Left renal pelvis (tissue), 4 donors: ENCODE results near the gene NME1. TPM values are rescaled to one million over a fixed set of nuclear protein-coding genes. Genes with fewer than 3 reads are reported as not detected.
"Not testable (repeated sequence)": the region's sequence is repeated elsewhere in the genome, so short reads cannot be mapped to it uniquely, and the experiment has no call there.

Experiments
- DNase-seq, 4 donors: peaks; one replicate each; pipeline ENCODE4 v3.0.0-alpha.2; 2013; ENCODE audit warnings: low read depth in 4 of 4, low spot score in 3 of 4
- polyA plus RNA-seq, 4 donors: library from polyadenylated mRNA; unstranded; fragments of 120-200 nt; gene quantifications; one replicate each; pipeline ENCODE4 v1.2.1, GENCODE V29; 2013; ENCODE audit not compliant: insufficient read length in 4 of 4

The NME1 gene
- polyA plus RNA-seq, 4 donors: 56.5 to 74.0 (median 68.6) TPM

DNA sequence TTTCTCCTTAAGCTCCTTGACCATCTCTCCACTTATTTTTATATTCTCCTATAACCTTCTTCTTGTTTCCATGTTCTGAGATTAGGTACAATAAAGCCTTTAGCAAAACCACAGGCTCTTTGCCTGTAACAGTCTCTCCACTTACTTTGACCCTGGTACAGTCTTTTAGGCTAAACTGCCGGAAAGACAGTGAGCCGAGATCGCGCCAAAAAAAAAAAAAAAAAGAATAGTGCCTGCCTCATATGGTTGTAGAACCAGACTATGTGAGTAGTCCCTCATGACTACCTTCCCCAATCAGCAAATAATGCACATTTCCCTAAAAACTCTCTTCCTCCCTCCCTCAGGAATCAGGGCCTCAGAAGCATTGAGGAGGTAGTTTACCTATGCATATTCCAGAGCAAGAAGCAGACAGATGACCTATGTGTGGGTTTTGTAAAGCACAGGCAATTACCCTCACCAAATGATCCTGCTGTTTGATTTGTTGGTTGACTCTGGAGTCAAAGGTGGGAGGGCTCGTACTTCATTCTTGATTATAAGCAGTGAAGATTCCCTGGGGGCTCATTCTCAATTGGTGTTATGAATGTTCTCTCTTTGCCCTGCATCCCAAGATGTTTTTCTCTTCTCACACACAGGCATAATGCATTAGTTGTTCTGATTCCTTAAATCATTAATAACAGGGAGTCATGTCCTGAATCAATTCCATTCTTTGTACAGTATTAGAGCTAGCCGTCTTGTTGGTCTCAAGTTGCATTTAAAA, 8.9 kb upstream of the NME1 start:
- no peak for DNase-seq

- no peak for DNase-seq
Observed at GRCh38 chr17:51147650-51148049, 5.7 kb upstream of the NME1 start.

- no peak for DNase-seq
Observed at GRCh38 chr17:51149163-51149562, 4.2 kb upstream of the NME1 start.

GRCh38 chr17:51150932-51151331, 2.4 kb upstream of the NME1 start:
- no peak for DNase-seq

DNA sequence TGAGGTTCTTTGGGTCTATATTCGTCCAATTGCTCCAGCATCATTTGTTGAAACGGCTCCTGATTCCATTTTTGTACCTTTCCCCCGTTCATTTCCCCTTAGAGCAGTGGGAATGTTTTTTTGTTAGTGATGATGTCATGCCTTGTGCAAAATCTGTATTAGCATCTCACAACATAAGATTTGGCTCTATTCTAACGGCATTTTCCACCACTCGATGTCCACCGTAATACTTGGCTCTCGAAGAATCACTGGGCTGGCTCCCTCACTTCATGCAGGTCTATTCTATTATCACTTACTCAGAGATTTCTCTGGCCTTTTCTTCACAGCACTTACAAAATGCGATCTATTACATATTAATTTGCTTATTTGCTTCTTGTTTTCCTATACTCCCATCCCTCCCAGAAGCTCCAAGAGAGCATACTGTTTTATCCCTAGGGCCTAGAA, 571 bp upstream of the NME1 start:
- no peak for DNase-seq

DNA sequence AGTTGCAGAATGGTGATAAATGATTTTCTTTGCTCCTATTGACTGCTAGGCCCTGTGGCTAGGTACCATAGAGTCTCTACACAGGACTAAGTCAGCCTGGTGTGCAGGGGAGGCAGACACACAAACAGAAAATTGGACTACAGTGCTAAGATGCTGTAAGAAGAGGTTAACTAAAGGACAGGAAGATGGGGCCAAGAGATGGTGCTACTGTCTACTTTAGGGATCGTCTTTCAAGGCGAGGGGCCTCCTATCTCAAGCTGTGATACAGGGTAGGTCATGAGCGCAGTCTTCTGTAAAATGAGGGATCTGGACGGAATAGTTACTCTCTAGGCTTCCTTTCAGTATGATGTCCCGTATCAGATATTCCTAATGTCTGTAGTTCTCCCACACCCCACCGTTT, 817 bp downstream of the NME1 start:
- DNase-seq: no peak

DNA sequence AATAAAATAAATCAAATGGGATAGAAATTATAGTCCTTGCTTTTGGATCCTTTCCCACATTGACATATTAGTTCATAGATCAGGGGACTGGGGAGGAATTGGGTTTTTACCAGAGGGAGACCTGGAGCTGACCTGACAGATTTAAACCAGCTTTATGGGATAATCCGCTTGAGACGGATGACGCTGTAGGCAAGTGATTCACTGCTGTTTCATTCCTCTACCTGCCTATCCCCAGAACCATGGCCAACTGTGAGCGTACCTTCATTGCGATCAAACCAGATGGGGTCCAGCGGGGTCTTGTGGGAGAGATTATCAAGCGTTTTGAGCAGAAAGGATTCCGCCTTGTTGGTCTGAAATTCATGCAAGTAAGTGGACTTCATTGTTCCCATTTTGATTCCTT, 2.1 kb downstream of the NME1 start:
- DNase-seq: no peak

DNA sequence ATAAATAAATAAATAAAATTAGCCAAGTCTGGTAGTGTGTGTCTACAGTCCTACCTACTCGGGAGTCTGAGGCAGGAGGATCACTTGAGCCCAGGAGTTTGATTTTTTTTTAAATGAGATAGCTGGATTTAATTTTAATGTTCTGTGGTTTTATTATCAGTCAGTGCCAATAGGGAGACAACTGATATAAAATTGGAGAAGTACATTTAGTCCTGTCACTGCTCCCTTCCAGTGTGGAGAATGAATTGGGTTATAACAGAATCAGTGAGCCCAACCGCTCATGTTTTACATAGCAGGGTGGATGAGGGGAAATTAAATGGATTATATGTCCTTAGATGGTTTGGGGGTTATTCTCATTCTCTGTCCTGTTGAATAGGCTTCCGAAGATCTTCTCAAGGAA, 6.2 kb downstream of the NME1 start:
- DNase-seq: no peak

DNA sequence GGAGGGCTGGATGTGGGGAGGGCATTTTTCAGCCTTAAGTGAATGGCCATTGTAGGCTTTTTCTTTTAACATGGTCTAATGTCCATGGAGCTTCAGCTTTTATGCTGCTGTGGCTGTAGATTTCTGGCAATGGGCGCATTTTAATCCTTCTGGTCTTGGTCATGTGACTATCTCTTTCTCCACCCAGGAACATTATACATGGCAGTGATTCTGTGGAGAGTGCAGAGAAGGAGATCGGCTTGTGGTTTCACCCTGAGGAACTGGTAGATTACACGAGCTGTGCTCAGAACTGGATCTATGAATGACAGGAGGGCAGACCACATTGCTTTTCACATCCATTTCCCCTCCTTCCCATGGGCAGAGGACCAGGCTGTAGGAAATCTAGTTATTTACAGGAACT, 8.2 kb downstream of the NME1 start:
- DNase-seq: no peak

DNA sequence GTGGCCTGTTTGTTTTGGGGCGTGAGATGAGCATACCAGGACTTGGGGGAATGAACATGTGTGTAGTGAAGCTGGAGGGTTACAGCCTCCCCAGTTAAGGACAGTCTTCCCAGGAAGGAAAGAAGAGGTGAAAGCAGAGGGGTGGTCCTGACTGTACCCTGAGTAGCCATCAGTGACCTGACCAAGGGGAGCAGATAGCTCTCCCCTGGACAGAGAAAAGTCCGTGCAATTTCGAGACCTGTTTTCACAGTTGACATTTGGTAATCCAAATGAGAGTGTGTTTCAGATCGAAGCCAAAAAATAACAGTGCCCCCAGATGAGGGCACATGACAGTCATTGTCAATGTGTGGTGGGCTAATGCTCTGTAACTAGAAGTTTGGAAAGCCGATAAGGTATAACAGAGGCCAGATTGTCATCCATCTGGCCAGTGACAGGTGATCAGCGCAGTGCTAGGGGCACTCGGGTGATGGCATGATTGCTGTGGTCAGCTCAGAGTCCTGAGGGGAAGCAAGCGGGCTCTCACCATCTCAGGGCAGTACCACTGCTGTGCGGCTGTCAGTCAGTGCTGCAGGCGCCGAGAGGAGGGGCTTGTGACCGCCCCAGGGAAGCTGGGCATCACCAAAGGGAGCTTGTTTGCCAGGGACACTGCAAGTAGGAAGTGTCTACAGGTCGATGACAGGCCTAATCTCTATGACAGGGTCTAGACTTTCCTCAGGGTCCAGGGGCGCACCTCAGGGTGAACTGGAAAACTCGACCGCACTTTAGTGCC, 11.7 kb downstream of the NME1 start:
- DNase-seq: no peak

DNA sequence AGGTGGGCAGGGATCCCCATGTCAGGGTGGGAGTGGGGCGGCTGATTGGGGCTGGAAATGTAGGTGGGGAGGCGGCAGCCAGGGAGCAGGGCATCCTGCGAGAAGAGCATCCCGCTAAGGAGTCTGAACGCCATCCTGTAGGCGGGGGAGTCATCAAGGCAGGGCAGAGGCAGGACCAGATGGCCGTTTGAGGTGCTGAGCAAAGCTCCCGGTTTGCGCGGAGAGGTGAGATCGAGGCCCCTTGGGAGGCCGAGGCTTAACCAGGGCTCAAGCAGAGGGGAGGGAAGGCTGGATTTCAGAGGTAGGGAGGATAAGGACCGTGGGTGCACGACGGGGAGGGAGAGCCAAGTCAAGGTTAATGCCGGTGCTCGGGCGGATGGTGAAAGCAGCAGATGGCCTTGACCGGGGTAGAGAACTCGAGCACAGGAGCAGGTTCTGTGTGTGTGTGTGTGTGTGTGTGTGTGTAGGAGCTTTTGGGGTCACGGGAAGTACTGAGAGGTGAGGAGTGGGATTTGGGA, 12.4 kb downstream of the NME1 start:
- no peak for DNase-seq

- DNase-seq: peak in 2 of 4 donors; percentile 71 to 76
Observed at GRCh38 chr17:51166198-51166986, 13.0 kb downstream of the NME1 start, which contains the start of gene NME2. Gene NME2, plus strand, starts transcription at chr17:51166411. Its CDS starts 420 bp downstream, at chr17:51166831.

DNA sequence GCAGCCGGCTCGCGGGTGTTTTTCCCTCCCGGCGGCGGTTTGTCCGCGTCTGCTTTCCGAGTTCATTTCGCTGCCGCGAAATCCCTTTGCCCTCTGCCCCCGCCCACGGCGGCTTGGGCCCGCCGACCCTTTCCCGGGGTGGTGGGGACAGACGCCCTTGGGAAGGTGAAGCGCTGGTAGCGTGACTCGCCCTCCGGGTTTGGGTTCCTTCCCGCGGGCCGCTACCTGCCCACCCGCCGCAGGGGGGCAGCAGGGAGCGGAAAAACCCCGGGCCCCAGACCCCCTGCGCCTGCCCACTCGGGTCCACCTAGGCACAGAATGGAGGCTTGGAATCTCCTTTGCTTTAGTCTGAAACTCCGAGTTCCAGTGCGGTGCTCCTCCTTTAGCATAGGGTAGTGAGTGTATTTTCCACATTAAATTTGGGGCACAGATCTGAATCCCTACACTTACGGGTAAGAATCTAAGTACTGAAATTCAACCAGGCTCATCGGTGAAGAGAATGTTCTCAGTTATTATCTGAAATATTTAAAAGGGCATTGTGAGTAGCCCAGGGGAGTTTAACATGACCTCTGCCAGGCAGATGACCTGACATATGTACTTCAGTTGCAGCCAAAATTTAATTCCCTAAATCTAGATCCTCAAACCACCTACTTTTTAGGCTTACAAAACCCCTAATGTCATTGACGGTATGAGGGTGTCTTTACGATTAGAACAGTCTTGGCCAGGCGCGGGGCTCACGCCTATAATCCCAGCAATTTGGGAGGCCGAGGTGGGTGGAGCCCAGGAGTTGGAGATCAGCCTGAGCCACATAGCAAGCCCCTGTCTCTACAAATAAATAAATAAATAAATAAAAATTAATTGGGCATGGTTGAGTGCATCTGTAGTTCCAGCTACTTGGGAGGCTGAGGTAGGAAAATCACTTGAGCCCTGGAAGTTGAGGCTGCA, 13.9 kb downstream of the NME1 start:
- no peak for DNase-seq

DNA sequence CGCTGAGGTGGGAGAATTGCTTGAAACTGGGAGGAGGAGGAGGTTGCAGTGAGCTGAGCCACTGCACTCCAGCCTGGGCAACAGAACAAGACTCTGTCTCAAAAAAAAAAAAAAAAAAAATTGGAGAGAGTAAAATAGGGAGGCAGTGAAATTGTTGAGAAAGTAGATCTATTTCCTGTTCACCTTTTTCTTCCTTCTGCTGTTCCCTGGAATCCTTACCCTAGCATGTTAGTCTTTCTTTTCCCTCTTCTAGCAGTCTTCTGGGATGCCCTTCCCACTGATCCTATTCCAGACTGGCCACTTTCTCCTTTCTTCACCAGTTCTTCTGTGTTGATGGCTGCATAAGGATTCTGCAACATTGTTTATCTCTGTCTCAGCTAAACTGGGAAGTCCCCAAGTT, 16.0 kb downstream of the NME1 start:
- DNase-seq: no peak

DNA sequence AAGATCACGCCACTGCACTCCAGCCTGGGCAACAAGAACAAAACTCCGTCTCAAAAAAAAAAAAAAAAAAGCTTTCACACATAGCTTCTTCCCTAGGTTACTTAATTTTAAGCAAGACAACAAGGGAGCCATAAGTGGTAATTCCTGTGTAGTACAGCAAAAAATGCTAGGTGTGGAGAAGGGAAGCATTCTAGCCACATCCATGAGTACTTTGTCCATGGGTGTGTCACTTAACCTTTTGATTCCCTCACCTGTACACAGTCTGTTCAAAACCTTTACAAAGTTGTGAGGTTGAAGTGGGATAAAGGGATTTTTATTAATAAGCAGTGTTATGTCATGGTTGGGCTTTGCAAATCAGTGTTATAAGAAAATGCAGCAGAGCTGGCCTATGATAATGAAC, 17.4 kb downstream of the NME1 start:
- no peak for DNase-seq

- DNase-seq: not testable (repeated sequence)
Observed at GRCh38 chr17:51172030-51172429, 18.7 kb downstream of the NME1 start.

DNA sequence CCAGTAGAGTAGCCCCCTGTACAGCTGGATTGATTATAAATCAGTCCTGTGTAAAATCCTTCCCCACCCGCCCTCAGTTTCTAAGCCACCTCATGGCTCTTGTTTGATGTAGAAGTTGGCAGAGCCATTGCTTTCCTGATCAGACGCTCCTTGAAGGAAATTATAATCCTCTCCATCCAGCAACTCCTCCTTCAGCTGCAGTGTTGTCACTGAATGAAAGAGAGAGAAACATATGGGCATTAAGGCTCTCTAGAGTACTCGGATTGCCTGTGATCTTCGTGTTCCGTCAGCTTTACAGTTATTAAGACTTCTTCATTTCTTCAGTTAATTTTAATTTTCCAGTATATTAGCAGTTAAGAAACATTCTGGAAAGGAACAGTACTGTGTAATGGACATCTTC, 27.1 kb downstream of the NME1 start:
- no peak for DNase-seq

GRCh38 chr17:51184124-51184523, 30.8 kb downstream of the NME1 start:
- no peak for DNase-seq

GRCh38 chr17:51185763-51186332, 32.5 kb downstream of the NME1 start:
- DNase-seq: no peak
